ENCODE results near the gene PTPRG. TPM values are rescaled to one million over a fixed set of nuclear protein-coding genes. Genes with fewer than 3 reads are reported as not detected.

PTPRG gene
- total and polyA plus RNA-seq, 2 donors (not counting 3 experiments of a cell fraction or from before 2014, with no cell fraction given) = 8.9 to 39.1 TPM

GRCh38 chr3:62027796-62028195 is 466.4 kb downstream of the PTPRG start:
- CTCF ChIA-PET = no interaction called here
- BruUV-seq (replicated peaks) = no TSS peak

More at GRCh38 chr3:62027796-62028195, 466.4 kb downstream of the PTPRG start:
- Histone ChIP-seq H3K4me1 (ENCODE audit: control insufficient read depth, extremely low read depth, insufficient read depth, low read length) (no peaks in the 10 kb centered on the region), H3K9me1 (replicated peaks; ENCODE audit: control insufficient read depth, extremely low read depth, insufficient read depth, low read length) (no peaks in the 10 kb centered on the region), H3K27me3 (ENCODE audit: control insufficient read depth in 2 of 2, insufficient read depth in 2 of 2, low read length in 2 of 2) (no peaks in the 10 kb centered on the region), H3K9ac (replicated peaks; ENCODE audit: extremely low read depth, insufficient read depth, low read length) (no peak overlapping the region), H3K79me2 (ENCODE audit: control insufficient read depth, insufficient read depth, low read length) (no peaks in the 10 kb centered on the region), H3K27ac (ENCODE audit: insufficient read depth, low read depth, low read length) (no peak overlapping the region), H2AFZ (ENCODE audit: low read depth, low read length) (no peak overlapping the region), H3K4me2 (ENCODE audit: insufficient read depth, low read length) (no peak overlapping the region), H3K9me3 (replicated peaks; ENCODE audit: control insufficient read depth, insufficient read depth, low read length) (no peaks in the 10 kb centered on the region), H3K4me3 (replicated peaks in 1 of 3; ENCODE audit: insufficient read depth in 1 of 3, low read depth in 1 of 3, low read length in 3 of 3) (no peak overlapping the region), H4K20me1 (replicated peaks; ENCODE audit: control insufficient read depth, extremely low read depth, insufficient read depth, low read length) (no peaks in the 10 kb centered on the region), H3K36me3 (ENCODE audit: control insufficient read depth in 2 of 2, extremely low read depth in 1 of 2, insufficient read depth in 2 of 2, low read length in 2 of 2) (no peaks in the 10 kb centered on the region)
- dilution Hi-C loops (cut with MboI; ENCODE audit: extremely low pct_ligation_motif_present, low sequenced_read_pairs) (no loop called here), intact Hi-C loops (cut with micrococcal nuclease) (no loop called here)
- POLR2A ChIA-PET = no interaction called here
- TF ChIP-seq, protein P1, sequence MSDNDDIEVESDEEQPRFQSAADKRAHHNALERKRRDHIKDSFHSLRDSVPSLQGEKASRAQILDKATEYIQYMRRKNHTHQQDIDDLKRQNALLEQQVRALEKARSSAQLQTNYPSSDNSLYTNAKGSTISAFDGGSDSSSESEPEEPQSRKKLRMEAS (IDR thresholded peaks at IDR 0.05; ENCODE audit: insufficient read depth, insufficient read length) = no peak
- TF ChIP-seq MYC (IDR thresholded peaks at IDR 0.05; ENCODE audit: low read depth, low read length) (no peak), FOS (IDR thresholded peaks at IDR 0.05; ENCODE audit: borderline replicate concordance, insufficient read depth, low read length) (no peak), POLR2AphosphoS5 (IDR thresholded peaks at IDR 0.05; ENCODE audit: insufficient read depth, low read depth, low read length) (no peak), GATA2 (IDR thresholded peaks at IDR 0.05; ENCODE audit: insufficient read depth, insufficient read length, low read depth, low read length) (no peak), EZH2 (IDR thresholded peaks at IDR 0.05; ENCODE audit: borderline replicate concordance, low read depth, low read length, severe bottlenecking) (no peak), POLR2A (IDR thresholded peaks at IDR 0.05; ENCODE audit: low read depth, low read length) (no peak), JUN (IDR thresholded peaks at IDR 0.05; ENCODE audit: borderline replicate concordance, insufficient read depth, insufficient read length, low read depth) (no peak)
- TF ChIP-seq, protein P2, sequence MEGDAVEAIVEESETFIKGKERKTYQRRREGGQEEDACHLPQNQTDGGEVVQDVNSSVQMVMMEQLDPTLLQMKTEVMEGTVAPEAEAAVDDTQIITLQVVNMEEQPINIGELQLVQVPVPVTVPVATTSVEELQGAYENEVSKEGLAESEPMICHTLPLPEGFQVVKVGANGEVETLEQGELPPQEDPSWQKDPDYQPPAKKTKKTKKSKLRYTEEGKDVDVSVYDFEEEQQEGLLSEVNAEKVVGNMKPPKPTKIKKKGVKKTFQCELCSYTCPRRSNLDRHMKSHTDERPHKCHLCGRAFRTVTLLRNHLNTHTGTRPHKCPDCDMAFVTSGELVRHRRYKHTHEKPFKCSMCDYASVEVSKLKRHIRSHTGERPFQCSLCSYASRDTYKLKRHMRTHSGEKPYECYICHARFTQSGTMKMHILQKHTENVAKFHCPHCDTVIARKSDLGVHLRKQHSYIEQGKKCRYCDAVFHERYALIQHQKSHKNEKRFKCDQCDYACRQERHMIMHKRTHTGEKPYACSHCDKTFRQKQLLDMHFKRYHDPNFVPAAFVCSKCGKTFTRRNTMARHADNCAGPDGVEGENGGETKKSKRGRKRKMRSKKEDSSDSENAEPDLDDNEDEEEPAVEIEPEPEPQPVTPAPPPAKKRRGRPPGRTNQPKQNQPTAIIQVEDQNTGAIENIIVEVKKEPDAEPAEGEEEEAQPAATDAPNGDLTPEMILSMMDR (IDR thresholded peaks at IDR 0.05; ENCODE audit: extremely low read depth in 1 of 2, insufficient read depth in 1 of 2, low read depth in 1 of 2, low read length in 2 of 2) = no peak
- FAIRE-seq (no peak), DNase-seq (ENCODE audit: low read depth, low spot score) (no peak)
